HL-60 (cell line): ENCODE data around the gene MCCD1.

Experiments
- DNase-seq, 2 experiments: peaks; one replicate each; pipeline ENCODE4 v3.0.0-alpha.2; 2010 to 2020; ENCODE audit warnings: low read depth in 1 of 2, low spot score in 1 of 2
- H3K27ac ChIP-seq: fragments of 250-450 bp; sonication (Bioruptor Pico); replicated peaks from 2 replicates; pipeline ENCODE4 v1.5.1; 2020; ENCODE audit warnings: mild to moderate bottlenecking, moderate library complexity
- H3K27me3 ChIP-seq: fragments of 250-450 bp; sonication (Bioruptor Pico); 2 replicates; pipeline ENCODE4 v1.5.1; 2021; ENCODE audit warnings: mild to moderate bottlenecking, moderate library complexity; ENCODE audit not compliant: insufficient read depth, poor library complexity, severe bottlenecking
- H3K4me3 ChIP-seq: replicated peaks from 2 replicates; pipeline ENCODE4 v1.5.1; 2011; ENCODE audit warnings: mild to moderate bottlenecking, control low read depth, low read length; ENCODE audit not compliant: insufficient read depth
- GABPA ChIP-seq: IDR thresholded peaks from 2 replicates; pipeline ENCODE4 v1.6.1; 2012; ENCODE audit warnings: low read depth
- POLR2AphosphoS5 ChIP-seq: IDR thresholded peaks from 2 replicates; pipeline ENCODE4 v1.6.1; 2012; ENCODE audit warnings: low read depth
- SPI1 ChIP-seq: IDR thresholded peaks from 2 replicates; pipeline ENCODE4 v1.6.1; 2012; ENCODE audit warnings: low read depth, mild to moderate bottlenecking, borderline replicate concordance
- TF ChIP-seq, protein P1 (sequence below): IDR thresholded peaks from one replicate; pipeline ENCODE4 v1.5.1; 2011; ENCODE audit warnings: low read length, control low read depth, inconsistent platforms; ENCODE audit not compliant: insufficient read depth
- TF ChIP-seq, protein P2 (sequence below): IDR thresholded peaks from 2 replicates; pipeline ENCODE4 v1.6.1; 2012; ENCODE audit warnings: low read depth; ENCODE audit not compliant: insufficient replicate concordance

Gene MCCD1

GRCh38 chr6:31572041-31572911, 43.5 kb downstream of the MCCD1 start, which contains the start of gene LTA:
Gene LTA, plus strand, starts transcription at chr6:31572289. Its CDS starts 454 bp downstream, at chr6:31572743.
- DNase-seq = no peak
- H3K27me3 ChIP-seq = no peaks in the 10 kb centered on the region
- no peak within 1 kb of the TSS for H3K4me3 ChIP-seq
- TF ChIP-seq, protein P1, sequence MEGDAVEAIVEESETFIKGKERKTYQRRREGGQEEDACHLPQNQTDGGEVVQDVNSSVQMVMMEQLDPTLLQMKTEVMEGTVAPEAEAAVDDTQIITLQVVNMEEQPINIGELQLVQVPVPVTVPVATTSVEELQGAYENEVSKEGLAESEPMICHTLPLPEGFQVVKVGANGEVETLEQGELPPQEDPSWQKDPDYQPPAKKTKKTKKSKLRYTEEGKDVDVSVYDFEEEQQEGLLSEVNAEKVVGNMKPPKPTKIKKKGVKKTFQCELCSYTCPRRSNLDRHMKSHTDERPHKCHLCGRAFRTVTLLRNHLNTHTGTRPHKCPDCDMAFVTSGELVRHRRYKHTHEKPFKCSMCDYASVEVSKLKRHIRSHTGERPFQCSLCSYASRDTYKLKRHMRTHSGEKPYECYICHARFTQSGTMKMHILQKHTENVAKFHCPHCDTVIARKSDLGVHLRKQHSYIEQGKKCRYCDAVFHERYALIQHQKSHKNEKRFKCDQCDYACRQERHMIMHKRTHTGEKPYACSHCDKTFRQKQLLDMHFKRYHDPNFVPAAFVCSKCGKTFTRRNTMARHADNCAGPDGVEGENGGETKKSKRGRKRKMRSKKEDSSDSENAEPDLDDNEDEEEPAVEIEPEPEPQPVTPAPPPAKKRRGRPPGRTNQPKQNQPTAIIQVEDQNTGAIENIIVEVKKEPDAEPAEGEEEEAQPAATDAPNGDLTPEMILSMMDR = no peak
- no peak for TF ChIP-seq POLR2AphosphoS5
- TF ChIP-seq SPI1 = no peak
- TF ChIP-seq, protein P2, sequence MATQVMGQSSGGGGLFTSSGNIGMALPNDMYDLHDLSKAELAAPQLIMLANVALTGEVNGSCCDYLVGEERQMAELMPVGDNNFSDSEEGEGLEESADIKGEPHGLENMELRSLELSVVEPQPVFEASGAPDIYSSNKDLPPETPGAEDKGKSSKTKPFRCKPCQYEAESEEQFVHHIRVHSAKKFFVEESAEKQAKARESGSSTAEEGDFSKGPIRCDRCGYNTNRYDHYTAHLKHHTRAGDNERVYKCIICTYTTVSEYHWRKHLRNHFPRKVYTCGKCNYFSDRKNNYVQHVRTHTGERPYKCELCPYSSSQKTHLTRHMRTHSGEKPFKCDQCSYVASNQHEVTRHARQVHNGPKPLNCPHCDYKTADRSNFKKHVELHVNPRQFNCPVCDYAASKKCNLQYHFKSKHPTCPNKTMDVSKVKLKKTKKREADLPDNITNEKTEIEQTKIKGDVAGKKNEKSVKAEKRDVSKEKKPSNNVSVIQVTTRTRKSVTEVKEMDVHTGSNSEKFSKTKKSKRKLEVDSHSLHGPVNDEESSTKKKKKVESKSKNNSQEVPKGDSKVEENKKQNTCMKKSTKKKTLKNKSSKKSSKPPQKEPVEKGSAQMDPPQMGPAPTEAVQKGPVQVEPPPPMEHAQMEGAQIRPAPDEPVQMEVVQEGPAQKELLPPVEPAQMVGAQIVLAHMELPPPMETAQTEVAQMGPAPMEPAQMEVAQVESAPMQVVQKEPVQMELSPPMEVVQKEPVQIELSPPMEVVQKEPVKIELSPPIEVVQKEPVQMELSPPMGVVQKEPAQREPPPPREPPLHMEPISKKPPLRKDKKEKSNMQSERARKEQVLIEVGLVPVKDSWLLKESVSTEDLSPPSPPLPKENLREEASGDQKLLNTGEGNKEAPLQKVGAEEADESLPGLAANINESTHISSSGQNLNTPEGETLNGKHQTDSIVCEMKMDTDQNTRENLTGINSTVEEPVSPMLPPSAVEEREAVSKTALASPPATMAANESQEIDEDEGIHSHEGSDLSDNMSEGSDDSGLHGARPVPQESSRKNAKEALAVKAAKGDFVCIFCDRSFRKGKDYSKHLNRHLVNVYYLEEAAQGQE = no peak
- TF ChIP-seq GABPA = no peak
- H3K27ac ChIP-seq = no peak within 1 kb of the TSS

DNA sequence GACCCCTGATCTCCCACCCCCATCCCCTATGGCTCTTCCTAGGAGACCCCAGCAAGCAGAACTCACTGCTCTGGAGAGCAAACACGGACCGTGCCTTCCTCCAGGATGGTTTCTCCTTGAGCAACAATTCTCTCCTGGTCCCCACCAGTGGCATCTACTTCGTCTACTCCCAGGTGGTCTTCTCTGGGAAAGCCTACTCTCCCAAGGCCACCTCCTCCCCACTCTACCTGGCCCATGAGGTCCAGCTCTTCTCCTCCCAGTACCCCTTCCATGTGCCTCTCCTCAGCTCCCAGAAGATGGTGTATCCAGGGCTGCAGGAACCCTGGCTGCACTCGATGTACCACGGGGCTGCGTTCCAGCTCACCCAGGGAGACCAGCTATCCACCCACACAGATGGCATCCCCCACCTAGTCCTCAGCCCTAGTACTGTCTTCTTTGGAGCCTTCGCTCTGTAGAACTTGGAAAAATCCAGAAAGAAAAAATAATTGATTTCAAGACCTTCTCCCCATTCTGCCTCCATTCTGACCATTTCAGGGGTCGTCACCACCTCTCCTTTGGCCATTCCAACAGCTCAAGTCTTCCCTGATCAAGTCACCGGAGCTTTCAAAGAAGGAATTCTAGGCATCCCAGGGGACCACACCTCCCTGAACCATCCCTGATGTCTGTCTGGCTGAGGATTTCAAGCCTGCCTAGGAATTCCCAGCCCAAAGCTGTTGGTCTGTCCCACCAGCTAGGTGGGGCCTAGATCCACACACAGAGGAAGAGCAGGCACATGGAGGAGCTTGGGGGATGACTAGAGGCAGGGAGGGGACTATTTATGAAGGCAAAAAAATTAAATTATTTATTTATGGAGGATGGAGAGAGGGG, 44.7 kb downstream of the MCCD1 start:
- Histone ChIP-seq H3K27ac (no peak overlapping the region), H3K4me3 (no peak overlapping the region), H3K27me3 (no peaks in the 10 kb centered on the region)
- TF ChIP-seq, protein P2 = no peak
- no peak for DNase-seq

GRCh38 chr6:31574106-31575061, 45.6 kb downstream of the MCCD1 start:
- H3K4me3 ChIP-seq = no peak overlapping the region
- DNase-seq = no peak
- peak overlapping the region; percentile 66 for H3K27ac ChIP-seq
- no peaks in the 10 kb centered on the region for H3K27me3 ChIP-seq
- TF ChIP-seq, protein P2 = no peak
- no peak for TF ChIP-seq POLR2AphosphoS5
- no peak for TF ChIP-seq SPI1
- no peak for TF ChIP-seq GABPA
- TF ChIP-seq, protein P1 = no peak
